Measurements from ENCODE around the gene MINDY3.

DNA sequence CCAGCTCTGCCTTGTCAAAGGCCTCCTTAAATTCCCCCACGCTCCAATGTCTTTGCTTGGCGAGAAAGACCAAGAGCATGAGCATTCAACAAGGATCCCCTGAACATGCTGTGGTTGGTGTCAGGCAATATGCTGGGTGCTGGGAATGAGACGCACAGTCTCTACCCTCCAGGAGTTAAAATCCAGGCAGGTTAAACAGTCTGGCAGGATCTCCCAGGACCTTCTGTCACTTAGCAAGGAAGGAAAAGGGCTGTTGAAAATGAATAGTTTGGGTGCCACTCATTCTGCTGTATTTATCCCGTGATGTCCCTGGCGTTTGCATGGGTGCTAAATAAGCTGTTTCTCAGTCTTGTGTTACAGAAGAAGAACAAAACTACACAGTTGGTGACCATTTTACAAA, 118.7 kb downstream of the MINDY3 start:
- TF ChIP-seq, protein P1, sequence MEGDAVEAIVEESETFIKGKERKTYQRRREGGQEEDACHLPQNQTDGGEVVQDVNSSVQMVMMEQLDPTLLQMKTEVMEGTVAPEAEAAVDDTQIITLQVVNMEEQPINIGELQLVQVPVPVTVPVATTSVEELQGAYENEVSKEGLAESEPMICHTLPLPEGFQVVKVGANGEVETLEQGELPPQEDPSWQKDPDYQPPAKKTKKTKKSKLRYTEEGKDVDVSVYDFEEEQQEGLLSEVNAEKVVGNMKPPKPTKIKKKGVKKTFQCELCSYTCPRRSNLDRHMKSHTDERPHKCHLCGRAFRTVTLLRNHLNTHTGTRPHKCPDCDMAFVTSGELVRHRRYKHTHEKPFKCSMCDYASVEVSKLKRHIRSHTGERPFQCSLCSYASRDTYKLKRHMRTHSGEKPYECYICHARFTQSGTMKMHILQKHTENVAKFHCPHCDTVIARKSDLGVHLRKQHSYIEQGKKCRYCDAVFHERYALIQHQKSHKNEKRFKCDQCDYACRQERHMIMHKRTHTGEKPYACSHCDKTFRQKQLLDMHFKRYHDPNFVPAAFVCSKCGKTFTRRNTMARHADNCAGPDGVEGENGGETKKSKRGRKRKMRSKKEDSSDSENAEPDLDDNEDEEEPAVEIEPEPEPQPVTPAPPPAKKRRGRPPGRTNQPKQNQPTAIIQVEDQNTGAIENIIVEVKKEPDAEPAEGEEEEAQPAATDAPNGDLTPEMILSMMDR (optimal IDR thresholded peaks at IDR 0.05 in 1 of 3, IDR thresholded peaks at IDR 0.05 in 1 of 3, conservative IDR thresholded peaks at IDR 0.05 in 1 of 3; ENCODE audit: extremely low read depth in 1 of 3, insufficient read depth in 2 of 3, low read length in 3 of 3), result no peak
- TF ChIP-seq EZH2 (IDR thresholded peaks at IDR 0.05; ENCODE audit: low read length), result no peak

All from keratinocyte (primary cell).